Measurements from ENCODE around the gene AGER.

- no peak for TF ChIP-seq EZH2phosphoT487 (IDR thresholded peaks at IDR 0.05; ENCODE audit: borderline replicate concordance, low read depth)
- TF ChIP-seq GABPA (IDR thresholded peaks at IDR 0.05; ENCODE audit: low read depth), result no peak
- TF ChIP-seq FOXM1 (IDR thresholded peaks at IDR 0.05; ENCODE audit: low read depth), result no peak
- TF ChIP-seq CHD2 (IDR thresholded peaks at IDR 0.05; ENCODE audit: low read length, partially characterized antibody), result no peak
- TF ChIP-seq, protein P1, sequence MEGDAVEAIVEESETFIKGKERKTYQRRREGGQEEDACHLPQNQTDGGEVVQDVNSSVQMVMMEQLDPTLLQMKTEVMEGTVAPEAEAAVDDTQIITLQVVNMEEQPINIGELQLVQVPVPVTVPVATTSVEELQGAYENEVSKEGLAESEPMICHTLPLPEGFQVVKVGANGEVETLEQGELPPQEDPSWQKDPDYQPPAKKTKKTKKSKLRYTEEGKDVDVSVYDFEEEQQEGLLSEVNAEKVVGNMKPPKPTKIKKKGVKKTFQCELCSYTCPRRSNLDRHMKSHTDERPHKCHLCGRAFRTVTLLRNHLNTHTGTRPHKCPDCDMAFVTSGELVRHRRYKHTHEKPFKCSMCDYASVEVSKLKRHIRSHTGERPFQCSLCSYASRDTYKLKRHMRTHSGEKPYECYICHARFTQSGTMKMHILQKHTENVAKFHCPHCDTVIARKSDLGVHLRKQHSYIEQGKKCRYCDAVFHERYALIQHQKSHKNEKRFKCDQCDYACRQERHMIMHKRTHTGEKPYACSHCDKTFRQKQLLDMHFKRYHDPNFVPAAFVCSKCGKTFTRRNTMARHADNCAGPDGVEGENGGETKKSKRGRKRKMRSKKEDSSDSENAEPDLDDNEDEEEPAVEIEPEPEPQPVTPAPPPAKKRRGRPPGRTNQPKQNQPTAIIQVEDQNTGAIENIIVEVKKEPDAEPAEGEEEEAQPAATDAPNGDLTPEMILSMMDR (IDR thresholded peaks at IDR 0.05), result no peak
- TF ChIP-seq TAF1 (IDR thresholded peaks at IDR 0.05; ENCODE audit: borderline replicate concordance, low read depth, low read length), result no peak
Measured at GRCh38 chr6:32151863-32152768, 31.9 kb downstream of the AGER start, which contains the start of gene PRRT1.
